Activated CD4-positive, alpha-beta T cell treated with anti-CD3 and anti-CD28 coated beads, Interleukin-2, Interleukin-4, amounts not matched to agents 100 ng/mL and 50 ng/mL, durations not matched to agents 16 hours and 8 hours (primary cell): Measurements from ENCODE around the gene IRAK3.
"Not testable (repeated sequence)": the region's sequence is repeated elsewhere in the genome, so short reads cannot be mapped to it uniquely, and the experiment has no call there.

Experiments
- DNase-seq: peaks from one replicate; pipeline ENCODE4 v3.0.0-alpha.2; 2020; ENCODE audit warnings: low spot score

The IRAK3 gene

DNA sequence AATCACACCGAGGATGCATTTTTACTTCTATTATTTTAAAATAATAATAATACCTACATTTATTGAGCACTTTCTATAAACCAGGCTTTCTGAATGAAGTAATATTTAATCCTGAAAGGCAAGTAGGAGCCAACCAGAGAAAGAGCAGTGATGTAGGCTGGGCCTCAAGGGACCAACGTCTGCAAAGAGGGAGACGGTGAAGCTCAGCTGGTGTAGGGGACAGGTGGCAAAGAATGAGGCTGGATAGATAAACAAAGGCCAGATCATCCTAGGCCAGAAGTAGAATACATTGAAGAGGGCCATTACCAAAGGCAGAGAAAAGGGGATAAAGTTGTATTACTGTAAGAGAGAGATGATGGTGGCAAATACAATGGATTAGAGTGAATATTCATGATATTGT lies 18.4 kb upstream of the IRAK3 start:
- DNase-seq = no peak

GRCh38 chr12:66174391-66175325 lies 14.4 kb upstream of the IRAK3 start:
- not testable (repeated sequence) for DNase-seq

- no peak for DNase-seq
These were observed 12.7 kb upstream of the IRAK3 start for GRCh38 chr12:66176105-66176900.

- DNase-seq = no peak
These were observed 6.1 kb upstream of the IRAK3 start for GRCh38 chr12:66182956-66183355.

DNA sequence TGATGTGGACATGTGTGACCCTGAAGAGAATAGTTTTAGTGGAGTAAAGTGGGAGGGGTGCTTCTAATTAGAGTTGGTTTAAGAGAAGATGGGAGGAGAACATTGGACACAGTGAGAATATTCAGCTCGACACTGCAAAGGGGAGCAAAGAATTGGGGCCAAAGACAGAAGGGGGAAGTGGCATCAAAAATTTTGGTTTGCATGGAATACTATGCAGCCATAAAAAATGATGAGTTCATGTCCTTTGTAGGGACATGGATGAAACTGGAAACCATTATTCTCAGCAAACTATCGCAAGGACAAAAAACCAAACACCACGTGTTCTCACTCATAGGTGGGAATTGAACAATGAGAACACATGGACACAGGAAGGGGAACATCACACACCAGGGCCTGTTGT lies 4.2 kb upstream of the IRAK3 start:
- DNase-seq = not testable (repeated sequence)

- no peak for DNase-seq
These were observed 2.0 kb upstream of the IRAK3 start for GRCh38 chr12:66187036-66187435.

GRCh38 chr12:66187821-66188220 lies 1.2 kb upstream of the IRAK3 start:
- no peak for DNase-seq

GRCh38 chr12:66189486-66189843 lies 451 bp downstream of the IRAK3 start:
- no peak for DNase-seq

GRCh38 chr12:66189889-66190288 lies 875 bp downstream of the IRAK3 start:
- DNase-seq = no peak

GRCh38 chr12:66190519-66191370 lies 1.7 kb downstream of the IRAK3 start:
- DNase-seq = no peak

- no peak for DNase-seq
These were observed 2.6 kb downstream of the IRAK3 start for GRCh38 chr12:66191547-66192126.

- no peak for DNase-seq
These were observed 5.1 kb downstream of the IRAK3 start for GRCh38 chr12:66194122-66194521.

DNA sequence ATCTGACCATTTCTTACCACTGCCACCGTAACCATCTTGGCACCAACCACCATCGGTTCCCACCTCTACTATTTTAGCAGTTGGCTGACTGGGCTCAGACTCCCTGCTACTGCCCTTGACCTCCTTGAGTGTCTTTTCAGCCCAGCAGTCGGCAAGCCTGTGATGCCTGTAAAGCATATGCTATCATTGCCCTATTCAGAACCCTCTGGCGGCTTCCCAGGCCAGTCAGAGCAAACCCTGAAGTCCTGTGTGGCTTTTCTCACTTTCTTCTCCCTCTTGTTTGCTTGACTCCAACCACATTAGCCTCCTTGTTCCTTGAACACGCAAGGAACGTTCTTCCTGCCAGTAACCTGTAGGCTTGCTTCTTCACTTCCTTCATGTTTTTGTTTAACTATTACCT lies 6.2 kb downstream of the IRAK3 start:
- no peak for DNase-seq

GRCh38 chr12:66196806-66197205 lies 7.8 kb downstream of the IRAK3 start:
- DNase-seq = peak; percentile 61

DNA sequence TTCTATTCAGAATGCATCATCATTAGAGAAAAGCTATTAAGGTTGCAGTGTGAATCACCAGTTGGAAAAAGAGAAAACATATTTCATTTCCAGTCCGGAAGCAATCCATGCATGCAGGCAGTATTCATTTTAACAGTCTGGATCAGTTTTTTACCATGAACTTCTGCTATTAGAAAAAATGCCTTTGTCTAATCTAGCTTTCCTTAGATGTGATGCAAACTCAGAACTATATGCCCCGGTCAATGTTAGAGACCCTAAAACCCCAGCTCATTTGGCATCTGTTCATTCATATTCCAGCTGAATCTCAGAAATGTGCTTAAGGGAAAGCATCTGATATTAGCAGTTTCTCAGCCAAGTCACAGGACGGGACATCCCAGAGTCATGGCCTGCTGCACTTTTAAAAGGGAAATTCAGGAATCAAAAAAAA lies 8.5 kb downstream of the IRAK3 start:
- no peak for DNase-seq

DNA sequence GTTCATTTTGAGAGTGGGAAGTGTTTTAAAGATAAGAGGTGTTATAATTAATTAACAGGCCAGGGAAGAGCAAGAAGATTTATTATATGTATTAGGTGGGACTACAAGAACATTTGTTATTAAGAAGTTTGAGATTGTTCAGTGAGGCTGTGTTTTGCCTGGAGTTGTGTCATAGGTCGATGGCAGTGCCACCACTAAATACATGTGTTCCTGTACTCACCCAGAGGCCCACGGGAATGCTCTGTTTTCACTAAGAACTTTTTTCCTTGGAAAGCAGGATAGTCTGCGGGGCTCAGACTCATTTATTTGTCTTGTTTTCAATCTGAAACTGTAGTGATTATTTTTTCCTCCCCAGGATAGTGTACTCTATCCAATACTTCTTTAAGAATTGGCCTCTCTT lies 10.1 kb downstream of the IRAK3 start:
- no peak for DNase-seq

DNA sequence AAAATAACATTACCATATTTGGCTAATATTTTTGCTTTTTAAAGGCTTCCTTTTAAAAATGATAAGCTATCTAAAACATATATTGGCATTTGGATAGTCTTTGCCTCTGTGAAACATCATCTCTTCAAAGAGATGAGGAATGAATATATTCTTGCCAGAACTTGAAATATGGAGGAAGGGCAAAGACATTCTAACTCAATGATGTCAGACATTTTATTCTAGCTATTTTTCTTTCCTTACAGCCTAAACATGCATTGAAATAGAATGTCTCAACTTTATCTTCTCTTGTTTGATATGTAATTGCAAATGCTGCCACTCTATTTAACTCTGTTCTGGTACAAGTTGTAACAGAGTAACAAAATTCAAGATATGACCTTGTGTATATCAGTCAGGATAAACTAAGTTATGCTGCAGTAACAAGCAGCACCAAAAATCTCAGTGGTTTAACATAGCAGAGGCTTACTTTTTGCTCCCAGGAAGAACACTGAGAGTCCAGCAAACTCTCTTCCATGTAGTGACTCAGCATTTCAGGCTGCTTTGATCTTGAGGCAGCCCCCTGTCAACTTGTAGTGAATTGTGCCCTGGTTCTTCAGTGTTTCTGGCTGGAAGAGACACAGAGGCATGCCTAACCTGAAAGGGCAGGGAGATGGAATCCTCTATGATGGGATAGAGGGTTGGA lies 11.0 kb downstream of the IRAK3 start:
- DNase-seq = no peak

GRCh38 chr12:66203820-66204219 lies 14.8 kb downstream of the IRAK3 start:
- peak; percentile 44 for DNase-seq

DNA sequence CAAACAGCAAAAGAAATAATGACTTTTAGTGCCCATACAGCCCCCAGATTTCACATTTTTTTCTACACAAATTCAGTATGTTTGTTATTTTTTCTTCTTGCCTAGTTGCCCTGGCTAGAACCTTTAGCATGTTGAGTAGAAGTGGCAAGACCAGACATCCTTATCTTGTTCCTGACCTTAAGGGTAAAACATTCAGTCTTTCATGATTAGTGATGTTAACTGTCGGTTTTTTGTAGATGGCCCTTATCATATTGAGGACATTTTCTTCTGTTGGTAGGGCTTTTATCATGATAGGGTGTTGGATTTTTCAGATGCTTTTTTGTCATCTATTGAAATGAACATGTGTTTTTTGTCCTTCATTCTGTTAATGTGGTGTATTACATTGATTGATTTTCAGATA lies 17.1 kb downstream of the IRAK3 start:
- no peak for DNase-seq

DNA sequence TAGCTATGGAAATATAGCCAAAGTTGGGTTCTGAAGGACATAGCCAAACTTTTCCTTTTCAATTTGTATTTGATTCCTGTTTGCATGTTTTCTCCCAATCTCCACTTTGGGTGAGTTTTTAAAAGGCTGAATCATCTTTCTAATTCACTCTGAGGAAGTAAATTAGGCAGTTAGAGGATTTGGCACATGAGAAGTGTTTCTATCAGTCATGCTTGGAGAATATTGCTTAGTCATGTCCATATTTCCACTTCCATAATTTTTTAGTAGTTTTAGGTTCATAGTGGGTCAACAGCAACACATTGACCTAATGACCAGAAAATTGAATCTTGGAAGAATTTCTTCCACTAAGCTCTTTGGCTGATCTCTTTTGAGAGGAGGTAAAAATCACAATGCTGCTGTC lies 21.8 kb downstream of the IRAK3 start:
- DNase-seq = no peak

DNA sequence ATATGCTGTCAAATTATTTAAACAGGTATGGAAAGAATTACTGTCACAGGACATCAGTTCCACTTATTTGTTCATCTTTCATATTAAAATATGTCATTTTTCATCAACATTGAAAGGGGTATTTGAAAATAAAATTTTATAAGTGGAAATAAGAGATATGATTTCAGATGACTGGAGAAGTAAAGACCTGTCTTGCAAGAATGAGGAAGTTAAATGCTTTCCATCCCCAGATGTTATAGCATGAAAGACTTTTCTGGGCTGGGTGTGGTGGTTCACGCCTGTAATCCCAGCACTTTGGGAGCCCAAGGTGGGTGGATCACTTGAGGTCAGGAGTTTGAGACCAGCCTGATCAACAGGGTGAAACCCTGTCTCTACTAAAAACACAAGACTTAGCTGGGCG lies 22.6 kb downstream of the IRAK3 start:
- DNase-seq = not testable (repeated sequence)
